ENCODE measurements around the gene MOSPD2. TPM values are rescaled to one million over a fixed set of nuclear protein-coding genes. Genes with fewer than 3 reads are reported as not detected.

Gene MOSPD2
- 8.7 TPM for total RNA-seq (2021; ENCODE audit: unreplicated experiment)
- 3.7 TPM for polyA plus RNA-seq (2012; ENCODE audit: insufficient read length)
- percentile 58 among the genes with signal in this experiment for Bru-seq, nascent RNA
- percentile 58 among the genes with signal in this experiment for BruChase-seq, experiment 1, labeled RNA remaining after a 2-hour chase
- percentile 59 among the genes with signal in this experiment for BruChase-seq, experiment 2, labeled RNA remaining after a 6-hour chase
- long read RNA-seq, full-length matches to known transcripts: 15 of 17 reads
- long read RNA-seq, partial matches to known transcripts: 1 of 17 reads
- long read RNA-seq, other reads (novel, unspliced or antisense): 1 of 17 reads

GRCh38 chrX:14872851-14873675 lies at the start of gene MOSPD2, which contains the start of gene FANCB:
Gene MOSPD2, plus strand, starts transcription at chrX:14873421. Its CDS starts 108 bp downstream, at chrX:14873529.
Gene FANCB, minus strand, starts transcription at chrX:14873069. Its CDS starts 7,559 bp downstream, at chrX:14865510.
- Histone ChIP-seq H3K27ac (ENCODE audit: low read length) (peak within 1 kb of the TSS; percentile 72), H3K36me3 (ENCODE audit: control insufficient read depth, insufficient read depth, low read length) (no peaks in the 10 kb centered on the region), H3K4me3 (ENCODE audit: low read depth in 2 of 2, low read length in 2 of 2) (peak within 1 kb of the TSS; percentile 68 to 87), H3K27me3 (ENCODE audit: control insufficient read depth, insufficient read depth, low read length) (no peaks in the 10 kb centered on the region), H3K4me1 (ENCODE audit: control insufficient read depth, insufficient read depth, low read length) (no peaks in the 10 kb centered on the region), H3K9me3 (ENCODE audit: control insufficient read depth, insufficient read depth, low read depth, low read length) (no peaks in the 10 kb centered on the region)
- CTCF ChIA-PET: no interaction called here
- peak; percentile 46 for DNase-seq (ENCODE audit: low read depth, low spot score)
- TF ChIP-seq SIN3A (IDR thresholded peaks at IDR 0.05; ENCODE audit: borderline replicate concordance, insufficient read depth, low read depth, low read length) (peak; percentile 85; the same call in 1 of the 2 replicates), TCF7L2 (IDR thresholded peaks at IDR 0.05; ENCODE audit: low read depth, low read length) (no peak), REST (IDR thresholded peaks at IDR 0.05; ENCODE audit: insufficient read depth in 1 of 2, low read depth in 2 of 2, low read length in 1 of 2) (no peak), POLR2AphosphoS5 (IDR thresholded peaks at IDR 0.05; ENCODE audit: low read depth, low read length) (no peak; the same call in 1 of the 2 replicates), CTCF (IDR thresholded peaks at IDR 0.05) (no peak)
- POLR2A ChIA-PET: no interaction called here
- no TSS peak for BruUV-seq (replicated peaks)
- intact Hi-C loops (cut with micrococcal nuclease; ENCODE audit: unreplicated experiment) (no loop called here), in situ Hi-C loops (cut with HindIII; ENCODE audit: low pct_unique_long_range_greater_than_20kb, low sequenced_read_pairs) (no loop called here)
- peak; percentile 98 for ATAC-seq

GRCh38 chrX:14825851-14826250 lies 47.4 kb upstream of the MOSPD2 start:
- intact Hi-C loops (cut with micrococcal nuclease; ENCODE audit: unreplicated experiment): no loop called here
- Histone ChIP-seq H3K36me3 (ENCODE audit: control insufficient read depth, insufficient read depth, low read length) (no peaks in the 10 kb centered on the region), H3K9me3 (ENCODE audit: control insufficient read depth, insufficient read depth, low read depth, low read length) (no peaks in the 10 kb centered on the region), H3K27me3 (ENCODE audit: control insufficient read depth, insufficient read depth, low read length) (no peaks in the 10 kb centered on the region), H3K4me3 (ENCODE audit: low read depth in 2 of 2, low read length in 2 of 2) (no peak overlapping the region), H3K27ac (ENCODE audit: low read length) (no peak overlapping the region), H3K4me1 (ENCODE audit: control insufficient read depth, insufficient read depth, low read length) (no peaks in the 10 kb centered on the region)
- DNase-seq (ENCODE audit: low read depth, low spot score) (no peak), ATAC-seq (no peak)
- no peak for TF ChIP-seq SIN3A (IDR thresholded peaks at IDR 0.05; ENCODE audit: borderline replicate concordance, insufficient read depth, low read depth, low read length)
- no peak for TF ChIP-seq TCF7L2 (IDR thresholded peaks at IDR 0.05; ENCODE audit: low read depth, low read length)
- no peak for TF ChIP-seq CTCF (IDR thresholded peaks at IDR 0.05)
- no peak for TF ChIP-seq REST (IDR thresholded peaks at IDR 0.05; ENCODE audit: insufficient read depth in 1 of 2, low read depth in 2 of 2, low read length in 1 of 2)
- in situ Hi-C loops (cut with HindIII; ENCODE audit: low pct_unique_long_range_greater_than_20kb, low sequenced_read_pairs): no loop called here
- ChIA-PET CTCF (no interaction called here), POLR2A (no interaction called here)
- no TSS peak for BruUV-seq (replicated peaks)
